Neural progenitor cell (in vitro differentiated cells): Measurements from ENCODE around the gene PSPH. TPM values are rescaled to one million over a fixed set of nuclear protein-coding genes. Genes with fewer than 3 reads are reported as not detected.

Experiments used
- DNase-seq: peaks from one replicate; pipeline ENCODE4 v3.0.0-alpha.2; 2016; ENCODE audit warnings: low spot score
- H2AFZ ChIP-seq: fragments of 200-600 bp; sonication (generic); replicated peaks from 2 replicates; pipeline ENCODE4 v1.6.1; 2016; ENCODE audit warnings: antibody characterized with exemption
- H3F3A ChIP-seq: fragments of 200-600 bp; sonication (generic); 2 replicates; pipeline ENCODE4 v1.6.1; 2016; ENCODE audit warnings: antibody characterized with exemption, low read depth
- H3K27ac ChIP-seq: fragments of 200-600 bp; sonication (generic); 2 replicates; pipeline ENCODE4 v1.5.1; 2016; ENCODE audit warnings: mild to moderate bottlenecking
- H3K27me3 ChIP-seq: fragments of 200-600 bp; sonication (generic); 2 replicates; pipeline ENCODE4 v1.6.1; 2016; ENCODE audit warnings: mild to moderate bottlenecking, moderate library complexity
- H3K36me3 ChIP-seq: fragments of 200-600 bp; sonication (generic); 2 replicates; pipeline ENCODE4 v1.5.1; 2016
- H3K4me1 ChIP-seq: fragments of 200-600 bp; sonication (generic); 2 replicates; pipeline ENCODE4 v1.6.1; 2016; ENCODE audit warnings: mixed run types
- H3K4me2 ChIP-seq: fragments of 200-600 bp; sonication (generic); 2 replicates; pipeline ENCODE4 v1.6.1; 2016
- H3K4me3 ChIP-seq: fragments of 200-600 bp; sonication (generic); 2 replicates; pipeline ENCODE4 v1.5.1; 2016
- H3K79me2 ChIP-seq: fragments of 200-600 bp; sonication (generic); 2 replicates; pipeline ENCODE4 v1.6.1; 2016; ENCODE audit warnings: low read depth
- H3K9ac ChIP-seq: fragments of 200-600 bp; sonication (generic); 2 replicates; pipeline ENCODE4 v1.6.1; 2016
- H3K9me3 ChIP-seq: fragments of 200-600 bp; sonication (generic); 2 replicates; pipeline ENCODE4 v1.5.1; 2016; ENCODE audit warnings: low read depth
- H4K20me1 ChIP-seq: fragments of 200-600 bp; sonication (generic); 2 replicates; pipeline ENCODE4 v1.6.1; 2016; ENCODE audit warnings: low read depth
- H3K27ac Mint-ChIP-seq: 3 replicates; pipeline ENCODE4 v1.8.0; 2021; ENCODE audit warnings: mixed read lengths
- H3K27me3 Mint-ChIP-seq: 2 replicates; pipeline ENCODE4 v1.8.0; 2022; ENCODE audit warnings: low read depth, mild to moderate bottlenecking, inconsistent platforms, moderate library complexity, mixed read lengths; ENCODE audit not compliant: insufficient read depth
- H3K36me3 Mint-ChIP-seq: 3 replicates; pipeline ENCODE4 v1.8.0; 2021; ENCODE audit warnings: mixed read lengths
- H3K4me1 Mint-ChIP-seq: 3 replicates; pipeline ENCODE4 v1.8.0; 2021; ENCODE audit warnings: mixed read lengths
- H3K4me3 Mint-ChIP-seq: 3 replicates; pipeline ENCODE4 v1.8.0; 2021; ENCODE audit warnings: mild to moderate bottlenecking, moderate library complexity, mixed read lengths
- H3K9me3 Mint-ChIP-seq: 3 replicates; pipeline ENCODE4 v1.8.0; 2020; ENCODE audit warnings: mixed read lengths
- EZH2 ChIP-seq: fragments of 200-600 bp; sonication (generic); IDR thresholded peaks from 2 replicates; pipeline ENCODE4 v1.6.1; 2017; ENCODE audit warnings: antibody characterized with exemption, mild to moderate bottlenecking, moderate library complexity
- EZH2phosphoT487 ChIP-seq: fragments of 200-600 bp; sonication (generic); IDR thresholded peaks from 2 replicates; pipeline ENCODE4 v1.6.1; 2017; ENCODE audit warnings: antibody characterized with exemption
- total RNA-seq: library from RNA; depleted of rRNA; stranded (reverse); fragments of >200 nt; gene quantifications from 2 replicates; pipeline ENCODE4 v1.2.3, GENCODE V29; 2015; ENCODE audit warnings: low replicate concordance
- TF ChIP-seq, protein P1 (sequence below): fragments of 200-600 bp; sonication (generic); IDR thresholded peaks from 2 replicates; pipeline ENCODE4 v1.5.1; 2017; ENCODE audit warnings: antibody characterized with exemption, mild to moderate bottlenecking

The PSPH gene
- total RNA-seq, 1 donor from 2014 or later = 54.9 TPM

DNA sequence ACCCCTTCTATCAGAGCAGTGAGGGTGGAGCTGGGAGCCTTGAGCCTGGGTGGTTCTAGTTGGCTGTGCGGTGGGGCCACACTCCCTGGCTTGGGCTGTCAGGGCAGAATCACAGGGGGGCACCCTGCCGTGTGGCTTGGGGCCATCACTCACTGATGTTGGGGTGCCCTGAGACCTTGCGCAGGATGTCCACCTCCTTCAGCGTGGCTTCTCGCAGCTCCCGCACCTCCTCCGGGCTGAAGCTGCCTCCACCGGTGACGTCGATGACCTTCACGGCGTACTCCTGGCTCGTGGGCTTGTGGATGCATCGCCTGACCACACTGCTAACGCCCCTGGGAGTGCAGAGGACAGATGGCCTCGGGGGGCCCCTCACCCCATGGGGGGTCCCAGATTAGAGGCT lies 36.2 kb upstream of the PSPH start:
- DNase-seq = no peak
- H3K4me1 Mint-ChIP-seq = no peaks in the 10 kb centered on the region

DNA sequence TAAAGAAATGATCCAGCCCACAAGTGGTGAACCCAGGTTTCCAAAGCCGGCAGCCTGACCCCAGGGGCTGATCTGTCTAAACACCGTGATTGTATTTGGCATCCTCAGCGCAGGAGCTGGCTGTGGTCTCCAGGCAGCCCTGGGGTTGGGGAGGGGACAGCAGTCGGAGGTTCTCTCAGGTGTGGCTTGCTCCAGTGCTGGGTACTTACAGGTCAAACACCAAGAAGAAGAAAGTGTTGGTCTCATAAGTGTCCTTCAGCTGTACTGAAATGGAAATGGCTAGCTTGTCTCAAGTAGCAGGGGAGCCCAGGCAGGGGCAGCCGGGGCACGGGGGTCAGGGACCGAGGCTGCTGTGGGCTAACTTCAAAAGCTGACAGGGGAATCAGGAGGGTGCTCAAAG lies 35.5 kb upstream of the PSPH start:
- Histone ChIP-seq H3K79me2 (no peaks in the 10 kb centered on the region), H3F3A (no peaks in the 10 kb centered on the region), H3K4me2 (no peak overlapping the region), H3K36me3 (no peaks in the 10 kb centered on the region), H4K20me1 (no peaks in the 10 kb centered on the region), H3K4me3 (no peak overlapping the region), H3K27me3 (no peaks in the 10 kb centered on the region), H3K4me1 (no peaks in the 10 kb centered on the region), H3K9me3 (no peaks in the 10 kb centered on the region), H2AFZ (no peak overlapping the region), H3K9ac (no peak overlapping the region), H3K27ac (no peak overlapping the region)
- DNase-seq = no peak
- Mint-ChIP-seq H3K4me3 (no peak overlapping the region), H3K4me1 (no peaks in the 10 kb centered on the region), H3K27ac (no peak overlapping the region), H3K9me3 (no peaks in the 10 kb centered on the region), H3K36me3 (peaks cover 7% of the 10 kb centered on the region), H3K27me3 (peaks cover 7% of the 10 kb centered on the region)
- TF ChIP-seq, protein P1, sequence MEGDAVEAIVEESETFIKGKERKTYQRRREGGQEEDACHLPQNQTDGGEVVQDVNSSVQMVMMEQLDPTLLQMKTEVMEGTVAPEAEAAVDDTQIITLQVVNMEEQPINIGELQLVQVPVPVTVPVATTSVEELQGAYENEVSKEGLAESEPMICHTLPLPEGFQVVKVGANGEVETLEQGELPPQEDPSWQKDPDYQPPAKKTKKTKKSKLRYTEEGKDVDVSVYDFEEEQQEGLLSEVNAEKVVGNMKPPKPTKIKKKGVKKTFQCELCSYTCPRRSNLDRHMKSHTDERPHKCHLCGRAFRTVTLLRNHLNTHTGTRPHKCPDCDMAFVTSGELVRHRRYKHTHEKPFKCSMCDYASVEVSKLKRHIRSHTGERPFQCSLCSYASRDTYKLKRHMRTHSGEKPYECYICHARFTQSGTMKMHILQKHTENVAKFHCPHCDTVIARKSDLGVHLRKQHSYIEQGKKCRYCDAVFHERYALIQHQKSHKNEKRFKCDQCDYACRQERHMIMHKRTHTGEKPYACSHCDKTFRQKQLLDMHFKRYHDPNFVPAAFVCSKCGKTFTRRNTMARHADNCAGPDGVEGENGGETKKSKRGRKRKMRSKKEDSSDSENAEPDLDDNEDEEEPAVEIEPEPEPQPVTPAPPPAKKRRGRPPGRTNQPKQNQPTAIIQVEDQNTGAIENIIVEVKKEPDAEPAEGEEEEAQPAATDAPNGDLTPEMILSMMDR = no peak

More for the DNA sequence above, 36.2 kb upstream of the PSPH start:
- no peak overlapping the region for H2AFZ ChIP-seq
- no peaks in the 10 kb centered on the region for H4K20me1 ChIP-seq
- H3K4me3 ChIP-seq = no peak overlapping the region
- H3K27ac Mint-ChIP-seq = no peak overlapping the region
- peaks cover 7% of the 10 kb centered on the region for H3K36me3 Mint-ChIP-seq
- H3K27me3 ChIP-seq = no peaks in the 10 kb centered on the region
- no peak for TF ChIP-seq EZH2phosphoT487
- no peak for TF ChIP-seq EZH2
- TF ChIP-seq, protein P1 = no peak
- no peaks in the 10 kb centered on the region for H3F3A ChIP-seq
- no peaks in the 10 kb centered on the region for H3K9me3 Mint-ChIP-seq
- peaks cover 5% of the 10 kb centered on the region for H3K27me3 Mint-ChIP-seq
- H3K36me3 ChIP-seq = no peaks in the 10 kb centered on the region
- H3K79me2 ChIP-seq = no peaks in the 10 kb centered on the region
- H3K4me1 ChIP-seq = no peaks in the 10 kb centered on the region
- H3K9me3 ChIP-seq = no peaks in the 10 kb centered on the region
- no peak overlapping the region for H3K27ac ChIP-seq
- H3K4me3 Mint-ChIP-seq = no peak overlapping the region
- no peak overlapping the region for H3K4me2 ChIP-seq
- H3K9ac ChIP-seq = no peak overlapping the region

DNA sequence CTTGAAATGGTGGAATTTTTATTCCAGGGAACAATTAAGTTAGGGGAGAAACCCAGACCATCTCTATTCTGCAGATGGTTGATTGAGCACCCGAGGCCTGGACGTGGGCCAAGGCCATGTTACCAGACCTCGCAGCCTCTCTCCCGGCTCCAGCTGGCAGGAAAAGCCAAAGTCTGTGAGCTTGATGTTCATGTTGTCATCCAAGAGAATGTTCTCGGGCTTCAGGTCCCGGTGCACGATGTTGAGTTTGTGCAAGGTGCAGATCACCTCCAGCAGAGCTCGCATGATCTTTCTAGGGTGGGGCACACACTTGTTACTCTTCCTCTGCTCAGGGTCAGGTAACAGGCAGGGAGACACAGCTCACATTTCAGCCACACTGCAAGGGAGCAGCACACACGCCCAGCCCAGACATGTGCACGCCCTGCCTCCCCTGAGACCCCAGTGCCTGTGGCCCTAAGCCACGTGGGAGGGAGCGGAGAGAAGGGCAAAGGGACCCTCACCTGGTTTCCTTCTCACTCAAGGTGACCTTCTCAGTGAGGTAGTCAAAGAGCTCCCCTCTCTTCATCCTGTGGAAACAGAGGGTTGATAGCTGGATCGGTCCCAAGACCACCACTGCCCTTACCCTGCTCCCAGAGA lies 32.0 kb upstream of the PSPH start:
- Histone ChIP-seq H3K4me2 (no peak overlapping the region), H3K79me2 (no peaks in the 10 kb centered on the region), H3K9me3 (no peaks in the 10 kb centered on the region), H3K27ac (no peak overlapping the region), H3K4me3 (no peak overlapping the region), H3F3A (no peaks in the 10 kb centered on the region), H4K20me1 (no peaks in the 10 kb centered on the region), H3K4me1 (no peaks in the 10 kb centered on the region), H3K27me3 (no peaks in the 10 kb centered on the region), H2AFZ (no peak overlapping the region), H3K9ac (no peak overlapping the region), H3K36me3 (no peaks in the 10 kb centered on the region)
- no peak for TF ChIP-seq EZH2
- TF ChIP-seq, protein P1 = no peak
- no peak for TF ChIP-seq EZH2phosphoT487
- H3K4me3 Mint-ChIP-seq = no peak overlapping the region
- H3K9me3 Mint-ChIP-seq = no peaks in the 10 kb centered on the region
- no peaks in the 10 kb centered on the region for H3K4me1 Mint-ChIP-seq
- DNase-seq = no peak
- peaks cover 9% of the 10 kb centered on the region for H3K36me3 Mint-ChIP-seq
- no peak overlapping the region for H3K27ac Mint-ChIP-seq
- peaks cover 4% of the 10 kb centered on the region for H3K27me3 Mint-ChIP-seq
